ENCODE results near the gene KRTAP19-4. TPM values are rescaled to one million over a fixed set of nuclear protein-coding genes. Genes with fewer than 3 reads are reported as not detected.
"Not testable (repeated sequence)": the region's sequence is repeated elsewhere in the genome, so short reads cannot be mapped to it uniquely, and the experiment has no call there.

KRTAP19-4 gene, protein sequence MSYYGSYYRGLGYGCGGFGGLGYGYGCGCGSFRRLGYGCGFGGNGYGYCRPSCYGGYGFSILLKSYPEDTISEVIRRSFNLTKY
- not detected for total RNA-seq
- long read RNA-seq = 0 reads

DNA sequence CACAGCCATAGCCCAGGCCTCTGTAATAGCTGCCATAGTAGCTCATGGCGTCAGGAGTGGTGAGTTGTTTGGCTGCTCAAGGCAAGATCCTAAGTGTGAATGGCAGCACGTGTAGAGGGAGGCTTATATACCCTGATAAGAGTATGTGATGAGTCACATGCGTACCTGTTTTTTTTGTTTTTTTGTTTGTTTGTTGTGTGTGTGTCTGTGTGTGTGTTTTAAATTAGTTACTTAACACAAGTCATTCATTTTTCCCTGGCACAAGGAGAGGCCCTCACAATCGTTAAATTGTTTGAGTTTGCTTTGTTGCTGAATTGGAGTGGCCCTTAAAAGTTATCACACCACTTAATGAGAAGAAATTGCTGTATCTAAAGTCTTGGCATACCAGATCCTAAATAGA is at the start of gene KRTAP19-4:
KRTAP19-4 (minus strand) TSS at position 101 of the 400 bp plus-strand sequence; CDS start at position 46, 55 bp downstream.
- no peak for ATAC-seq
- DNase-seq (ENCODE audit: missing footprints) = no peak
- intact Hi-C loops (cut with DNase I) = no loop called here

DNA sequence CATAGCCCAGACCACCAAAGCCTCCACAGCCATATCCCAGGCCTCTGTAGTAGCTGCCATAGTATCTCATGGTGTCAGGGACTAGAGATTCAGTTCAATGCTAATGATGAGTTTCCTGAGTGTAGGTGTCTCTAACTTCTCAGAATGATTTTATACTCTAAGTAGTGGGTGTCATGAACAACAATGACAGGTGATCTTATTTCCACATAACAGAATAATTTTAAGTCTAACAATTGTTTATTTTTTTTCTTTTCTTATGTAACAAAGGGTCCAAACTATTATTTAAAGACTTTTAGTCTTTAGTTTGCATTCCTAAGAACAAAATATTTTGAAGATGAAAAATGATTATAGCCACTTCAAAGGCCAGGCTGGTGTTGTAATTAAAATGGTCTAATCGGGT is 44.8 kb upstream of the KRTAP19-4 start, which contains the start of gene KRTAP19-6:
KRTAP19-6 (minus strand) TSS at position 101 of the 400 bp plus-strand sequence; CDS start at position 70, 31 bp downstream.
- DNase-seq (ENCODE audit: missing footprints) (no peak), ATAC-seq (no peak)
- intact Hi-C loops (cut with DNase I) = no loop called here

DNA sequence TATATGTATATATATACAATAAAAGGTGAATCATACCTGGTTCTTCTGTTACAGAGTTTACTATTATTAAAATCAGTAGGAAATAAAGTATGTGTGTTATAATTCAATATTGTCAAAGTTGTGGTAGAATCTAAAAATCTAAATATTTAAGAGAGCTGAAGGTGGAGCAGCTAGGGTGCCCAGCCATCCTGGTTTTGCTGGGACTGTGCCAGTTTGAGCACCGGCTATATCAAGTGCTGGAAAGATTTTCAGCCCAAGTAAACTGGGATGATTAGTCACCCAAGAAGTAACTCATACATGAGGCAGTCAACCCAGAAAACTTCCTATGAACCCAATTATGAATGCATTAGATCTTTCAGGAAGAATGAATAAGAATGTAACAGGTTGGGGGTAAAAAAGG is 21.9 kb upstream of the KRTAP19-4 start:
- intact Hi-C loops (cut with DNase I) = no loop called here
- ATAC-seq (no peak), DNase-seq (ENCODE audit: missing footprints) (no peak)

DNA sequence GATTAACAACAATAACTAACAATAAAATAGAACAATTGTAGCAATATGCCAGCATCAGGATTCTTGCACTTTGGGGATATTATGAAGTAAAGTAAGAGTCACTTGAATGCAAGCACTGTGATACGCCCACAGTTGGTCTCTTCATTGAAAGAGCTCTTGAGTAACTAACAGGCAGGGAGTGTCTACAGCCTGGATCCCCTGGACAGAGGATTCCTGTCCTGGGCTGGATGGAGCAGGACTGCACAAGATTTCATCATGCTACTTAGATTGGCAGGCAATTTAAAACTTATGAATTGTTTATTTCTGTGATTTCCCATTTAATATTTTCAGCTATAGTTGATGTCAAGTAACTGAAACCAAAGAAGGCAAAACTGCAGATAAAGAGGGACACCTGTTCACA is 18.7 kb upstream of the KRTAP19-4 start:
- ATAC-seq (no peak), DNase-seq (ENCODE audit: missing footprints) (no peak)
- intact Hi-C loops (cut with DNase I) = no loop called here

DNA sequence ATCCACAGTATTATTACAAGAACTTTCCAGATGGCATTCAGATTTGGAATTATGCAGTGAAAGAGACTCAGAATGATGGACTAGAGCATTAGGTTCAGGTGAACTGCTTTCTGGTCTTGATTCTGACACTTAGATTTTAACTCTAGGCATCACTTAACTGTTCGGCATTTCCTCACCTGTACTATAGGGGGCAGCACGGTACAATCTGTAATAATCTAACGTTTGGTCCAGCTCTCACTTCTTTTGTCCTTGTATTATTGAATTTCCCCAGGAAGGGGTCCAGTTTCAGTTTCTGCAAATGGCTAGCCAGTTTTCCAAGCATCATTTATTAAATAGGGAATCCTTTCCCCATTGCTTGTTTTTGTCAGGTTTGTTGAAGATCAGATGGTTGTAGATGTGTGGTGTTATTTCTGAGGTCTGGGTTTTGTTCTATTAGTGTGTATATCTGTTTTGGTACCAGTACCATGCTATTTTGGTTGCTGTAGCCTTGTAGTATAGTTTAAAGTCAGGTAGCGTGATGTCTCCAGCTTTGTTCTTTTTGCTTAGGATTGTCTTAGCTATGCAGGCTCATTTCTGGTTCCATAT is 8.7 kb upstream of the KRTAP19-4 start:
- intact Hi-C loops (cut with DNase I); ATAC-seq; DNase-seq (ENCODE audit: missing footprints): not testable (repeated sequence)

DNA sequence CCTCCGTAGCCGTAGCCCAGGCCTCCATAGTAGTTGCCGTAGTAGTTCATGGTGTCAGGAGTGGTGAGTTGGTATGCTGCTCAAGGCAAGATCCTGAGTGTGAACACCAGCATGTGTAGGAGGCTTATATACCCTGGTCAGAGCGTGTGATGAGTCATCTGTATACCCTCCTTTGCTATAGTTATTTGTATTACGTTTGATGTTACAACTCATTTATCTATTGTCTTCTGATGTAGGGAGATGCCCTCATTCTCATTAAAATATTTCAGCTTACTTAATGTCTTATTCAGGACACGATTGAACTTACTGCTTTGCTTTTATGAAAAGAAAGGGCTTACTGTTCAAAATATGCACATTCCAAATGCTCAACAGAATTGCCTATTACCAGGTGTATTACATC is 5.1 kb upstream of the KRTAP19-4 start, which contains the start of gene KRTAP19-5:
KRTAP19-5 (minus strand) TSS at position 101 of the 400 bp plus-strand sequence; CDS start at position 50, 51 bp downstream.
- no peak for DNase-seq (ENCODE audit: missing footprints)
- ATAC-seq = no peak
- intact Hi-C loops (cut with DNase I) = no loop called here

DNA sequence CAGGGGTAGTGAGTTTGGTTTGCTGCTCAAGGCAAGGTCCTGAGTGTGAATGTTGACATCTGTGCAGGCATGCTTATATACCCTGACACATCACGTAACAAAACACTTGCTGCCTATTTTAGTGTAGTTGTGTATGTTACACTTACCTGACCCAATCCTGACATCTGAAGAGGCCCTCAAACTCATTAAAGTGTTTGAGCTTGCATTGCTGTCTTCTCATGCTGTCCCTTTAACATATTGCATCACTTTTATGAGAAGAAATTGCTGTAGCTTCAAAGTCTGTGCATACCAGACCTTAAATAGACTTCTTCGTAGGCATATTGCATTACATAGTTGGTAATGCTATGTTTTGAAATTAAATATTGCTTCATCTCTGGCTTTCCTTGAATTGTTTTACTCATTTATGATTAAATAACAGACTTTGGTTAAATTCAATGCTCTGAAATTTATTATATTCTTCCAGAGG is 5.0 kb downstream of the KRTAP19-4 start, which contains the start of gene KRTAP19-3:
KRTAP19-3 (minus strand) TSS at position 51 of the 466 bp plus-strand sequence. CDS start 56 bp downstream, outside the sequence.
- intact Hi-C loops (cut with DNase I) = no loop called here
- ATAC-seq (no peak), DNase-seq (ENCODE audit: missing footprints) (no peak)

DNA sequence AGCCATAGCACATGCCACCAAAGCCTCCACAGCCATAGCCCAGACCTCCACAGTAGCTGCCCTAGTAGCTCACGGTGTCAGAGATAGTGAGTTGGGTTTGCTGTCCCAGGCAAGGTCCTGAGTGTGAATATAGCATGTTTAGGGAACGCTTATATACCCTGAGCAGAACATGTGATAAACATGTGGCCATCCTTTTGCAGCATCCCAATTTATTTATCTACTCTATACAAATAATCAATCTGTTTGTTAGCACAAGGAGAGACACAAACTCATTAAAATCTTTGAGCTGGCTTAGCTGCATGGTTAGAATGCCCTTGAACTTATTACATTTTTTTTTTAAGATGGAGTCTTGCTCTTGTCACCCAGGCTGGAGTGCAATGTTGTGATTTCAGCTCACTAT is 9.6 kb downstream of the KRTAP19-4 start, which contains the start of gene KRTAP19-2:
KRTAP19-2 (minus strand) TSS at position 101 of the 400 bp plus-strand sequence; CDS start at position 13, 88 bp downstream.
- no peak for ATAC-seq
- intact Hi-C loops (cut with DNase I) = no loop called here
- DNase-seq (ENCODE audit: missing footprints) = no peak

DNA sequence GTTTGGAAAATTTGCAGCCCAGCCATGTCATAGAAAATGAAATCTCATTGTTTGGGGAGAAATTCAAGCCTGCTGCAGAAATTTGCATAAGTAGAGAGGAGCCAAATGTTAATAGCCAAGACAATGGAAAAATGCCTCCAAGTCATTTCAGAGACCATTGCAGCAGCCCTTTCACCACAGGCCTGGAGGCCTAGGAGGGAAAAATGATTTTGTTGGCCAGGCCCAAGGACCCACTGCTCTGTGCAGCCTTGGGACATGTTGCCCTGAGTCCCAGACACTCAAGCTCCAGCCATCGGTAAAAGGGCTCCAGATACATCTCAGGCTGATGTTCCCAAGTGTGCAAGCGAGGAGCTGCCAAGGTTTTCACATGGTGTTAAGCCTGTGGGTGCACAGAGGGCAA is 10.8 kb downstream of the KRTAP19-4 start:
- DNase-seq (ENCODE audit: missing footprints) = no peak
- ATAC-seq = no peak
- intact Hi-C loops (cut with DNase I) = no loop called here

DNA sequence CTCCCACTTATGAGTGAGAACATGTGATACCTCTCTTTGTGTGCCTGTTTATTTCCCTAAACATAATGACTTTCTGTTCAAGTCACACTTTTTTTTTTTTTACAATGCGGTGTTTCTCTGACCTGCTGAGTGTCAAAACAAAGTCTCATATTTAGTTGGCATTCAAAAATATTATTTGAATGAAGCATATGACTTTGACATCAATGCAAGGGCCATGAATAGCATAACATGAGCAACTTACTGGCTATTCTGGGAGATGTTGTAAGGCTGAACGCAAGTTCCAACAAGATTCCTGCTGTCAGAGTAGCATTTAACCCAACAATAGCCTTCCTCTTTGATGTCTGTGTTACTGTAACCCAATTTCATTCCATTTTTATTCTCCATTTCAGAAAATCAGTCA is 14.8 kb downstream of the KRTAP19-4 start:
- ATAC-seq (no peak), DNase-seq (ENCODE audit: missing footprints) (no peak)
- intact Hi-C loops (cut with DNase I) = loop anchor here (5.0 kb wide), 1 partner anchor 85 kb away; no protein-coding TSS in a partner anchor

DNA sequence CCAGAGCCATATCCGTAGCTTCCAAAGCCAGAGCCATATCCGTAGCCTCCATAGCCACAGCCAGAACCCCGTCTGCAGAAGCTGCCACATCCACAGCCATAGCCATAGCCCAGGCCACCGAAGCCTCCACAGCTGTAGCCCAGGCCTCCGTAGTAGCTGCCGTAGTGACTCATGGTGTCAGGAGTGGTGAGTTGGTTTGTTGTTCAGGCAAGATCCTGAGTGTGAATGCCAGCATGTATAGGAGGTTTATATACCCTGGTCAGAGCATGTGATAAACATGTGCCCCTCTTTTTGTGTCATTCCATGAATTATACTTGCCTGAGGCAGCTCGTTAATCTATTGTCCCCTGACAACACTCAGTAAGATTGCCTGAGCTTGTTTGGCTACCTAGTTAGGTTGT is 16.8 kb downstream of the KRTAP19-4 start, which contains the start of gene KRTAP19-1:
KRTAP19-1 (minus strand) TSS at position 223 of the 400 bp plus-strand sequence; CDS start at position 173, 50 bp downstream.
- no peak for ATAC-seq
- no peak for DNase-seq (ENCODE audit: missing footprints)
- intact Hi-C loops (cut with DNase I) = loop anchor here (5.0 kb wide), 1 partner anchor 87 kb away; no protein-coding TSS in a partner anchor

DNA sequence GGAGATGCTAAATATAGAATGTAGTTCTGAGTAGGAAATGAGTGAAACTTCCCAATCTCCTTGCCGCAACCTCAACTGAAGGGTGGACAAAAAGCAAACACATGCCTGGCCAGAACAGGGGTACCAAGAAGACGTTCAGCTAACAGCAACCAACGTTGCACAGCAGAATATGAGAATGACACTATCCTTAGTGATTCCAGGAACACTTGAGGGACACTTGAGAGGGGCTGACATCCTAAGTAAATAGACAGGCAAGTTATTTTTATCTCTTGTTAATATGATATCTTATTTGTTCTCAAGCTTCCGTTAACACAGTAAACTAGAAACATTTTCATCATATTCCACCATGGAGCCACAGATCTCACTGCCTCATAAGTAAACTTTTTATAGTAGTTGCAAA is 17.7 kb downstream of the KRTAP19-4 start:
- DNase-seq (ENCODE audit: missing footprints) = no peak
- no peak for ATAC-seq
- intact Hi-C loops (cut with DNase I) = no loop called here

DNA sequence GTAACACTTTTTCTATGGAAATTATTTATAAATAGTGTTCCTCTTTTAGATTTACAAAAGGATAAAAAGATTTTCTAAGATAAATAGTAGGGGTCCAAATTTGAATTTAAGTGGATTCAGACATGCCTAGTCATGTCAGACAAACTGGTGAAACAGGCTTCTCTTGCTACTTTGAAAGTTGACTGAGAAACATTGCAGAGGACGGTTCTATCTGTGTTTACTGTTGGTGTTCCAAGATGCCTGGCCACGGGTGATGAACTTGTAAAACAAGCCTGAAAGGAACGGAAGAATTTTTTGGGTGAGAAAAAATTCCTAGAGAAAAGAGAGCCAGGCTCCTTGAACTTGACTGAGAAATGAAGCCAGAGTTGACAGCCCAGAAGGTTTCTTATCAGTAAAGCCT is 19.0 kb downstream of the KRTAP19-4 start:
- no peak for DNase-seq (ENCODE audit: missing footprints)
- intact Hi-C loops (cut with DNase I) = no loop called here

DNA sequence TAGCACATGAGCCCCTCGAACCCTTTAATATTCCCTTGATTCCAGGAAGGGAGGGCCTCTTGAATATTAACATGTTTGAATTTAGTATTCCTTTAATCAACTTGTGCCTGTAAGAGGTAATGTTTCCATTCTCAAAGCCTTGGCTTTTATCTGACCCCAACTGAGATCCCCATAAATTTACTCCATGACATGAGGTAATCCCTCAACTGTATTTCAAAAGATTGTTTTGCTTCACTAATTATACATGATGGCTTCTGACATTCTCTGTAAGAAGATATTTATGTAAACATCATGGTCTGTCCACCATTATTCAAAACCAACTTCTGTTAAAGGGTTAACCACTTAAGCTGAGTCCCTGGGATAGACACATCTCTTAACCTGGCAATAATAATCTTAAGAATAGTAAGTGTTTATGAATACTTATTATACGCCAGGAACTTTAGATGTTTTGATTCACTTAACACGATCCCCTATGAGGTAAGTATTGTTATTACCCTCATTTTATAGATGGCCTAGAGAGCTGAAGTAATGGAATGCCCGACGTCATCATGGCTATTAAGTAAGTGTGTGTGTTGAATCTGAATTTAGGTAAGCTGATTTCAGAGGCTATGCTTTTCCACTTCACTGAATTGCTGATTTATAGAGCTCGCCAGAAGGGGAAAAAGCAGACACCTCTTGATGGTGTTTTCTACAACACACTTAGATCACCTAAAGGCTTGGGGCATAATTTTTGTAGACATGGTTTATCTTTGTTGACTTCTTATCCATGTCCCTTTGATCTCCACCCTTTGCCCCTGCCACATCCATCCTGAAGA is 27.9 kb downstream of the KRTAP19-4 start:
- DNase-seq (ENCODE audit: missing footprints) = no peak
- intact Hi-C loops (cut with DNase I) = no loop called here
- no peak for ATAC-seq

More for the DNA sequence above, 19.0 kb downstream of the KRTAP19-4 start:
- ATAC-seq = no peak

DNA sequence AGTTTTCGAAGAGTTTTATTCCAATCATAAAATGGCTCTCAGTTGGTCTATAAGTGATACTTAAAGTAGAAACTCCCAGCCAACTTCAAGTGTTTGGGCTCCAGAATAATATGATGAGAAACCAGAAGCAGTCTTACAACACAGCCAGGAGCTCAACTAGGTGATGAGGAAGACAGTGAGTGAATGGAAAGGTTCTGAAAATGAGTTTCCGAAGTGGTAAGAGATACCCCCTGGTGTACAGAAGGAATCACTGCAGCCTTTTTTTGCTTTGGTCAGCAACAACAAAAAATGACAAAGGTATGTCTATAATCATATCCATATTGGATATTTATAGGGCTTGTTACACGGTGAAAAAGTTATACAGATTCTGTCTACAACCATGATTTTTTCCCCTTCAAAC is 33.3 kb downstream of the KRTAP19-4 start:
- intact Hi-C loops (cut with DNase I) = no loop called here
- DNase-seq (ENCODE audit: missing footprints) = no peak

DNA sequence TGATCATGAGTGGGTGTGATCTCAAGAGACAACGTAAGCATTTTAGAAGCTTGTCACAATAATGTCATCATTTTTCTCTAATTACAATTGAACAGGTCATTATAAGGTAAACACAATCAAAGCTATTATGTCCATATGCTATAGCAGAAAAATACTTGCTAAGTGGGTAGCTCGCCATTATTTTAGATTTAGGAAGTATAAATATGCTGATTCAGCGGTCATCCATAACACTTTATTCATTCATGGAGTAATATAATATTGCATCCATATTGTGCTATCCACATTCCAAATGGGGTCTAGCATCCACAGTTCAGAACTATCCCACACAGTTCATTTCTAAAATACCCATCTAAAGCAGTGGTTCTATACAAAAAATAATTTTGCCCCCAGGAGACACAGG is 48.5 kb downstream of the KRTAP19-4 start:
- intact Hi-C loops (cut with DNase I) = loop anchor here (10.0 kb wide), 1 partner anchor 636 kb away; no protein-coding TSS in a partner anchor
- ATAC-seq = no peak
- DNase-seq (ENCODE audit: missing footprints) = no peak

More for the DNA sequence above, 33.3 kb downstream of the KRTAP19-4 start:
- ATAC-seq = no peak

DNA sequence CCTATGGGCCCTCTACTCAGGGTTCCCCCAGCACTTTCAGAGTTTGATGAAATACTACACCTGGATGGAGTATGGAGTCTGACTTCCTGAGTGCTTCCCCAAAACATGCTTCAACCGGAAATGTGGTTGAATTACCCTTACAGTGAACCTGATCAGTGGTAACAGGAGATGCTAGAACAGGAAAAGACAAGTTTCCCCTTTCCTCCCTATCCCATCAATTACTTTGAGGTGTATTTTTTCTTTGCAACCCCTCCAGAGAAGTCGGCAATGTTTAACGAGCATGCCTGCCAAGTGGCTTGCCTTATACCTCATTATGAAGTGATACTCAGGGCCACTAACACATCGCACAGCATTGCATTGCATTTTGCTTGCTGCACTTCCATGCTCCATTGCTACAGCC is 49.9 kb downstream of the KRTAP19-4 start:
- no peak for DNase-seq (ENCODE audit: missing footprints)
- intact Hi-C loops (cut with DNase I) = loop anchor here (10.0 kb wide), 1 partner anchor 638 kb away; no protein-coding TSS in a partner anchor

More for the DNA sequence above, 49.9 kb downstream of the KRTAP19-4 start:
- no peak for ATAC-seq
